Measurements from ENCODE around the gene IL34. TPM values are rescaled to one million over a fixed set of nuclear protein-coding genes. Genes with fewer than 3 reads are reported as not detected.
A peak's percentile ranks its signal among the peaks of the same experiment; 100 is the strongest.

Gene IL34
- total RNA-seq, 1 donor from 2014 or later, result 7.3 TPM

GRCh38 chr16:70689970-70690891 is 43.9 kb downstream of the IL34 start:
- no peak for DNase-seq

- DNase-seq, result peak; percentile 59
Observed at GRCh38 chr16:70691223-70692129, 45.1 kb downstream of the IL34 start.

GRCh38 chr16:70692130-70692872 is 45.9 kb downstream of the IL34 start:
- DNase-seq, result no peak

GRCh38 chr16:70692873-70693671 is 46.7 kb downstream of the IL34 start:
- DNase-seq, result no peak

- DNase-seq, result peak; percentile 65
Observed at GRCh38 chr16:70694088-70694867, 47.9 kb downstream of the IL34 start.

- DNase-seq, result no peak
Observed at GRCh38 chr16:70694868-70695218, 48.5 kb downstream of the IL34 start.

GRCh38 chr16:70695331-70696070 is 49.1 kb downstream of the IL34 start:
- peak; percentile 78 for DNase-seq

- DNase-seq, result no peak
Observed at GRCh38 chr16:70696355-70696754, 50.0 kb downstream of the IL34 start.

GRCh38 chr16:70696952-70697593 is 50.7 kb downstream of the IL34 start:
- DNase-seq, result no peak

- DNase-seq, result no peak
Observed at GRCh38 chr16:70697594-70698170, 51.3 kb downstream of the IL34 start.

GRCh38 chr16:70698901-70699300 is 52.5 kb downstream of the IL34 start:
- DNase-seq, result no peak

GRCh38 chr16:70699696-70700095 is 53.3 kb downstream of the IL34 start:
- no peak for DNase-seq

GRCh38 chr16:70700101-70701020 is 54.0 kb downstream of the IL34 start:
- no peak for DNase-seq

GRCh38 chr16:70701036-70701435 is 54.7 kb downstream of the IL34 start:
- no peak for DNase-seq

- DNase-seq, result no peak
Observed at GRCh38 chr16:70701596-70701995, 55.2 kb downstream of the IL34 start.

- DNase-seq, result no peak
Observed at GRCh38 chr16:70701998-70702397, 55.6 kb downstream of the IL34 start.

- DNase-seq, result no peak
Observed at GRCh38 chr16:70702624-70703023, 56.3 kb downstream of the IL34 start.
